GM18507 (cell line): ENCODE results near the gene PTBP3.
"Not testable (repeated sequence)": the region's sequence is repeated elsewhere in the genome, so short reads cannot be mapped to it uniquely, and the experiment has no call there.

Experiments
- DNase-seq: peaks from one replicate; pipeline ENCODE4 v3.0.0; 2011; ENCODE audit warnings: low read depth; ENCODE audit not compliant: insufficient read length; ENCODE audit errors: extremely low spot score
- FAIRE-seq: peaks from 2 replicates; lab custom pipeline; 2011; peaks lifted over from hg19 to GRCh38; lab: Jason Lieb, UNC

The PTBP3 gene

GRCh38 chr9:112233769-112234168 is 99.7 kb downstream of the PTBP3 start:
- DNase-seq (no peak), FAIRE-seq (no peak)

GRCh38 chr9:112232233-112232632 is 101.2 kb downstream of the PTBP3 start:
- no peak for DNase-seq
- no peak for FAIRE-seq

- no peak for DNase-seq
- FAIRE-seq, result no peak
Measured at GRCh38 chr9:112226091-112226490, 107.3 kb downstream of the PTBP3 start.

- DNase-seq (no peak), FAIRE-seq (peak; percentile 18)
Measured at GRCh38 chr9:112224401-112225289, 108.8 kb downstream of the PTBP3 start.

GRCh38 chr9:112218908-112219307 is 114.5 kb downstream of the PTBP3 start:
- peak; percentile 93 for FAIRE-seq
- DNase-seq, result peak; percentile 23

GRCh38 chr9:112212926-112213325 is 120.5 kb downstream of the PTBP3 start:
- FAIRE-seq, result no peak
- DNase-seq, result no peak

- no peak for DNase-seq
- FAIRE-seq, result no peak
Measured at GRCh38 chr9:112207451-112207850, 126.0 kb downstream of the PTBP3 start.

- no peak for DNase-seq
- FAIRE-seq, result no peak
Measured at GRCh38 chr9:112203536-112203935, 129.9 kb downstream of the PTBP3 start.

GRCh38 chr9:112200711-112201110 is 132.7 kb downstream of the PTBP3 start:
- FAIRE-seq, result no peak
- no peak for DNase-seq

- FAIRE-seq, result no peak
Measured at GRCh38 chr9:112198646-112199045, 134.8 kb downstream of the PTBP3 start.

GRCh38 chr9:112194969-112195431 is 138.4 kb downstream of the PTBP3 start:
- no peak for FAIRE-seq
- DNase-seq, result no peak

More at GRCh38 chr9:112198646-112199045, 134.8 kb downstream of the PTBP3 start:
- DNase-seq, result no peak

GRCh38 chr9:112193572-112194288 is 139.7 kb downstream of the PTBP3 start:
- DNase-seq, result no peak
- no peak for FAIRE-seq

GRCh38 chr9:112190320-112190719 is 143.1 kb downstream of the PTBP3 start:
- not testable (repeated sequence) for FAIRE-seq, DNase-seq

- DNase-seq (no peak), FAIRE-seq (no peak)
Measured at GRCh38 chr9:112188884-112189283, 144.5 kb downstream of the PTBP3 start.

GRCh38 chr9:112187404-112187803 is 146.0 kb downstream of the PTBP3 start:
- DNase-seq (no peak), FAIRE-seq (no peak)

- FAIRE-seq (no peak), DNase-seq (no peak)
Measured at GRCh38 chr9:112186695-112187094, 146.7 kb downstream of the PTBP3 start.

GRCh38 chr9:112184946-112185345 is 148.5 kb downstream of the PTBP3 start:
- no peak for DNase-seq
- no peak for FAIRE-seq

- DNase-seq (no peak), FAIRE-seq (no peak)
Measured at GRCh38 chr9:112184221-112184620, 149.2 kb downstream of the PTBP3 start.

- DNase-seq (no peak), FAIRE-seq (no peak)
Measured at GRCh38 chr9:112180387-112180881, 153.0 kb downstream of the PTBP3 start.

- FAIRE-seq (no peak), DNase-seq (no peak)
Measured at GRCh38 chr9:112179816-112180215, 153.6 kb downstream of the PTBP3 start.
